ENCODE data around the gene SLC33A1.
"Not testable (repeated sequence)": the region's sequence is repeated elsewhere in the genome, so short reads cannot be mapped to it uniquely, and the experiment has no call there.

SLC33A1 gene

DNA sequence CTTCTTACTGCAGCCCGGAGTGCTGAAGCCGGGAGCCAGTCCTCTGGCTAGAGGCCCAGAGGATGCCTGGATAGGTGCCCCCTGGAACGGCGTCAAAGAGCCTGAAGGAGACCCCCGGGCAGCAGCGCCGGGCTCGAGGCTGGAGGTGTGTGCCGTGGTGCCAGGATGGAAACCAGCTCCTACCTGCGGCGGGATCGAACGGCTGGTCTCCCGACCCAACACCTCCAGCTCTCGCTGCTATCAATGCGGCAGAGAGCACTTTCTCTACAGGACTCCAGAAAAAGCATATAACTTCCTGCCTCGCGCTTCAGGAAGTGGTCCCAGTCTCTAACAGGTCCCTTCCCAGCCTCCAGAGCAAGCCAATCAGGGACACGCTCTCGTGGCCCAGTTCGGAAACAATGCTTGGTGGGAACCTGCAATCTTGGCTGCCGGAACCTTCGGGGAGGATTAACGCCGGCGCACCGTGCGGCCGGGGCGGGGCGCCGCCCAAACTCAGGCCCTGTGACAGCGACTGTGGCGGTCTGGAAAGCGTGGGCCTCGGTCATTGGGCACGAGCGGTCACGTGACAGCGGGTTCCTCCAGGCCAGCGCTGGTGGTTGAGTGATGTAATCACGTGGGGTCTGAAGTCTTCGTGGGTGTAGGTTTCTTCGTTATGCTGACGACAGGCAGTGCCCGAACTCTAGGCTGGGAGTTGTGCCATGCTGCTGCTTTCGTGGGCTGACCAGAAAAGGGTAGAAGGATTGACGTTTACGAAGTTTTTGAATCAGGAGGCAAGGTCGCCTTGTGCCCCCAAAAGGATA is at the start of gene SLC33A1:
TSS of gene SLC33A1 (minus strand) at position 287 of the 800 bp plus-strand sequence. CDS start 430 bp downstream, outside the sequence.
- DNase-seq (ENCODE audit: low spot score): peak; percentile 98

DNA sequence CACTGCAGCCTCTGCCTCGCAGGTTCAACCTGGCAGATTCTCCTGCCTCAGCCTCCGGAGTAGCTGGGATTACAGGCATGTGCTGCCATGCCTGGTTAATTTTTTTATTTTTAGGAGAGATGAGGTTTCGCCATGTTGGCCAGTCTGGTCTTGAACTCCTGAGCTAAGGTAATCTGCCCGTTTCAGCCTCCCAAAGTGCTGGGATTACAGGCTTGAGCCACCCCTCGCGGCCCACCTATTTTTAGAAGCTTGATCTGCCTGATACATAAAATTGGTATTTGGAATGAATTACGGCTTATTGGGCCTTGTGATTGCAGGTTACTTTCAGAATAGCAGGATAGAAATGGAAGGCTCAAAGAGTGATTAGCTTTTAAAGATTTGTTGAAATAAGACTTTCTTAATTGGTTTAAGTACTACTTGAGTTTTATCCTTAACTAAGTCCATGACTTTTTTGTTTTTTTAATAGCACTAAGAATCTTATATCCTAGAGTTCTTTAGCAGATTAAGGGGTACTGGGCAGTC is 41.2 kb upstream of the SLC33A1 start:
- peak; percentile 48 for DNase-seq (ENCODE audit: low spot score)

DNA sequence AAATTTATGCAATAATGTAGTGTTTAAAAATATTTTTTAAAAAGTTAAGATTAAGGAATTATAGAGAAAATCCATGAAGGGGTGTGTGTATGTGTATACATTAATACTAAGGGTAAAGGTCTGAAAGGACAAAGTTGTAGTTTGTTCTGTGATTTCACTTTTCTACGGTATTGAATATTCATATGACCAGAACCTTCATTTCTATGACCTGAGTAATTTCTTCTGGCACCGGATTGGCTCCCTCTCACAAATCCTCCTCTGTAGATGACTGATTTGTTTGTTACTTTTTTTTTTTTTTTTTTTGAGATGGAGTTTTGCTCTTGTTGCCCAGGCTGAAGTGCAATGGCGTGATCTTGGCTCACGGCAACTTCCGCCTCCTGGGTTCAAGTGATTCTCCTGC is 37.1 kb upstream of the SLC33A1 start:
- no peak for DNase-seq (ENCODE audit: low spot score)

DNA sequence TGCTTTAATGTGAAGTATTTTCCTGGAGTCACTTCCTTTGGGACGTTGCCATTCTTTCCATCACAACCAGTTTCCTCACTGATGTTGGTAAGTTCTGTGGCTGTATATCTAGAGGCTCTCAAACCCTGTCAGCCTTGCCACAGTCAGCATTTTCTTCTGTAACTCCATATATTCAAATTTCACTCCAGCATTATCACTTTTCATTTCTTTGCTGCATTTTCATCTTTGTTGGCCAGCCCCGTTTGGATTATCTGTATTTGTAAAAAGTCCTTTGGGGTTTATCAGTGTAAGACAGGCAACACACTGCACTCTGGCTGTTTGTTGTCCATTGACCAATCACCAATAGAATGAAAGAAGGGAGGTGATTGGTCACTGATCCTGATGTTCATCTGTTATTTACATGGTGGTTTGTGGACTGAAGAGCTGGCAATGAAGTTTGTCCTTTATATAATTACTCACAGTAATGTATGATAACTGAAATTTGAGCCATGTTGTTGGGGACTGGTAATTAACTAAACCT is 36.5 kb upstream of the SLC33A1 start:
- no peak for DNase-seq (ENCODE audit: low spot score)

DNA sequence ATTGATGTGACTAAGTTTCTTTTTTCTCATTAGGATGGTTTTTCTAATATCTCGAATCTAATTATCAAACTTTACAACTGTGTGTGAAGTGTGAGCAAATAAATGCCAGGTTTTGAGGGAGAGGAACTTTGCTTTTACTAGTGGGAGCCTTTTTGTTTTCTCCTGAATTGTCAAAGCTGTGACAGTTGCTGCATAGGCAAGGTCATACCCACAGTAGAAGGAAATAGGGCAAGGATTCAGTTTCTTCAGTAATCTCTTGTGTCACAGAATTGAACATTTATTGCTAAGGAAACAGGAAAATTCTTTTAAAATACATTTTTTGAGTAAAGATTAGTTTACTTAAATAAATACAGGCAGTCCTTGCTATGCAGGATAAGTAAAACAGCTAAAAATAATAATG is 35.7 kb upstream of the SLC33A1 start:
- no peak for DNase-seq (ENCODE audit: low spot score)

DNA sequence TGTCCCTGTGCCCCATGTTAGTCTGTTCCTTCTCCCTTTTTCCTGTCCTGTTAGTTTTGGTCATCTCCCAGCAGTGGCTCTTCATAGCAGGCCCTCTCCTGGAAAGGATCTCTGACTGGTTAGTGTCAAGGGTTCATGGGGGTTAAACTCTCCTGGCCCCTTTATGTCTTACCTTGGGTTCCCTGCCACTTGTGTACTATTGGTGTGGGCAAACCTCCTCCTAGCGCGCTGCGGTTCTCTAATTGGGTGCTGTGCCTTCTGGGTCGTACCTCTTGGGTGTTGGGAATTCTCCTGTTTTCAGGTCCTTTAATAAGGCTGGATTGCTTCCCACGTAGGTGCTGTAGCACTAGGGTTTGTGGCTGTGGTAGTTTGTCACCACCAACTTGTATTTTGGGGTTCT is 35.0 kb upstream of the SLC33A1 start:
- no peak for DNase-seq (ENCODE audit: low spot score)

DNA sequence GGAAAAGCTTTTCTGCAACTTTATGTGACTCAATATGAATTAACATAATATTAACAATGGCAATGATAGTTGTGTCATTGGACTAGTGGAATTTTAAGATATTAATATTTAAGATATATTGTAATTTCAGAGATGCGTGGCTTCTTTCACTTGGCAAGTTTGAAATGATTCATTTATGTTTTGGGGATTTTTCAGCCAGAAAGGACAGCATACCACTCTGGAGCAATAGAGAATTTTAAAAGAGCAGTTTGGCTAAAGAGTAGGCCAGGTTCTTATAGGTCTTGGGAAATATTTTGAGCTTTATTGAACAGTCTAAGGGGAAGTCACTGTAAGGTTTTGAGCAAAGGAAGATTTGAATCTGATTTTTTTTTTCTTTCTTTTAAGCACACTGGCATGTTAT is 32.7 kb upstream of the SLC33A1 start:
- no peak for DNase-seq (ENCODE audit: low spot score)

DNA sequence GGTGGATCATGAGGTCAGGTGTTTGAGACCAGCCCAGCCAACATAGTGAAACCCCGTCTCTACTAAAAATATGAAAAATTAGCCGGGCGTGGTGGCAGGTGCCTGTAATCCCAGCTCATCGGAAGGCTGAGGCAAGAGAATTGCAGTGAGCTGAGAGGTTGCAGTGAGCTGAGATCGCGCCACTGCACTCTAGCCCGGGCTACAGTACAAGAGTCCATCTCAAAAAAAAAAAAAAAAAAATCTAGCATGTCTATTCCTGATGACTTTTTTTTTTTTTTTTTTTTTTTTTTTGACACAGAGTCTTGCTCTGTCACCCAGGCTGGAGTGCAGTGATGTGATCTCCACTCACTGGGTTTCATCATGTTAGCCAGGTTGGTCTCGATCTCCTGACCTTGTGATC is 32.1 kb upstream of the SLC33A1 start:
- DNase-seq (ENCODE audit: low spot score): not testable (repeated sequence)

DNA sequence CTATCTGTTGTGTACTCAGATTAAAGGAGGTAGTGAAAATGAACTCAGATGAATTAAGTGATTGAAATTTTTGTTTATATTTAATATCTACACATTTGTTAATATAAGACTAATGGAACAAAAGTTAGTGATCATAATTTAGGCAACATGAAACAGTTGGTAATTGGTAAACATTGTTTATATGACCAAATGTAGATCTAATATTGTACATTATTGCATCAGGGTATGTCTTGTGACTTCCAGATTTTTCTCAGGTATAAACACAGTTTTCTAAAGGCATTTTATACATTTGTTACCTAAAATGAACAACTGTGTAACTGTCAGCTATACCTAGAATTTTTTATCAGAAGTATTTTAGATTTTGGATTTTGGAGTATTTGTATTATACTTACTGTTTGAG is 31.1 kb upstream of the SLC33A1 start:
- no peak for DNase-seq (ENCODE audit: low spot score)

DNA sequence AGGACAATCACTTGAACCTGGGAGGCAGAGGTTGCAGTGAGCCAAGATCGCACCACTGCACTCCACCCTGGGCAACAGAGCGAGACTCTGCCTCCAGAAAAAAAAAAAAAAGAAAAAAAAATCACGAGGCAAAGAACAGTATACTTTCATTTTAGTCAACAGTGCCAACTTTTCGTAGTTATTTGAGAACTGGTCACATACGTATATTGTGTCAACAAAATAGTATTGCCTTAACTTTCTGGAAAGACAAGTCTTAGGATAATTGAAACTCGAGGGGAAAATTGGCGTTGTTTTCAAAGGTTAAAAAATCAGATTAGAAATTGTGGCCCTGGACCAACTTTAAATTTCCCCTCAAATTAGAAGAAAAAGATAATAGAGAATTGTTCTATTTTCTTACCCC is 30.1 kb upstream of the SLC33A1 start:
- no peak for DNase-seq (ENCODE audit: low spot score)

DNA sequence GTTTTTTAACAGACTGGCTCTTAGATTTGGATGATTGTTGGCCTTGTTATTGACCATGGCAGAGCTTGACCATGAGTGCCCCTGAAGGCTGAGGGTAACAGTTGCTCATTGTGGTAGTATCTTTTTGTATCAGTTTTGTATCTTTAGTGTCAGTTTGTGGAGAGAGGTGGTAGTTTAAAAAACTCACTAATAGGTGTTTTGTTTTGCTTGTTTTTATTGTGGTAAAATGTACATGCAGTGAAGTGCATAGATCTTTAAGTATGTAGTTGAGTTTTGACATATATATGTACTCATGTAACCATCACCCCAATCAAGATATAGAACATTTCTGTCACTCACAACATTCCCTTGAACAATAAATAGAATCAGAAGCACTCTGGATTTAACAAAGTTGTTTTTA is 26.1 kb upstream of the SLC33A1 start:
- DNase-seq (ENCODE audit: low spot score): no peak

DNA sequence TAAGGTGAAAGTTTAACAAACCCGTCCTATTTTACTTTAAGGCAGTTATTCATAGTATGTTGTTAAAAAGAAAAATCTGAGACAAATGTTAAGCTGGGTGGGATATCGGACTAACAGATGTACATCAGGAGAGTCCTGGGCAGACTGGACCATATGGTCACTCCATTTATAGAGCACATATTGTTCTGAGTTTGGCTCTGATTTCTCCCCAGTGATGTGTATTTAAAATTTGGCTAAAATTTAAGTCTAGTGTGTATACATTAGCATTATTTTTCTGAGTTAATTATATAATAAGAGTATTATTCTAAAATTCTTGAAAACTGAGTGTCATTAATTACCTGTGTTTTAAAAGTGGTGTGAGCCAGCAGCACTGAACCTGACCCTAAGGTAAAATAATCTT is 22.3 kb upstream of the SLC33A1 start:
- no peak for DNase-seq (ENCODE audit: low spot score)

DNA sequence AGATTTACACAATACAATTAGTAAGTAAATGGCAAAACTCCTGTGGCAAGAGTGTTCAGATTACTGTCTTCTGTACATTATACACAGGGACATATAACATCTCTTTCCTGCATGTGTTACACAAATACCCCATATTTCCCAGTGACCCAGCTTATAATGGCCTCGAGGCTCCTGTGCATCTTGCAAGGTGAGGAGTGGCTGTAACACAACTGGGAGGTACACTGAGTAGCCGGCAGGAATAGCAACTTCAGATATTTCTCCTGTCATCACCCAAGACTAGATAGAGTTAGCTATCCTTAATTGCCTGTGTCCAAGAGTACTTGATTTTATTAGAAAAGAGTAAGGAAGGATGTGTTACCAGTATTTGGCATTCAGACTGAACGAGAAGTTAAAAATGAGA is 21.8 kb upstream of the SLC33A1 start:
- no peak for DNase-seq (ENCODE audit: low spot score)

DNA sequence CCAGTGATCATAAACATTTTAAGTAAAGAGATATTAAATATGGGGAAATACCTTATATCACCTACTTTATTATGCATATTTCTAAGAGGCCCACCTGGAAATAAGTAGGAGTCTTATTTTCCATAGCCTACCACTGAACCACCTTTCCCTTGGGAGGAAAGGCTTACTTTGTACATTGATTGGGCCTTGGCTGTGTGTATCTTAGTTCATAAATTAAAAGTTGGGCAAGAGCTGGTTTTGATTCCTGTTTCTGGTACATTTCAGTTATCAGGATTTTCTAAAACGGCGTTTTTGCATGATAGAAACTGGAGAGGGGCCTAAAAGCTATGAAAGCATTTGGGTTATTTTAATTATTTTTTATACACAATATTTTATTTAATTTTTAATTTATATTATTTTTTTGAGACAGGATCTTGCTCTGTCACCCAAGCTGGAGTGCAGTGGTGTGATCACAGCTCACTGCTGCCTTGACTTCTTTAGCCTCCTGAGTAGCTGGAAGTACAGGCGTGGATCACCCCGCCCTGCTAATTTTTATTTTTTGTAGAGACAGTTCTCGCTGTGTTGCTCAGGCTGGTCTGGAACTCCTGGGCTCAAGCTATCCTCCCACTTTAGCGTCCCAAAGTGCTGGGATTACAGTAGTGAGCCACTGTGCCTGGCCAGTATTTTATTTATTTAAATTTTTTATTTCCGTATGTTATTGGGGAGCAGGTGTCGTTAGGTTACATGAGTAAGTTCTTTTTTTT is 18.8 kb upstream of the SLC33A1 start:
- DNase-seq (ENCODE audit: low spot score): no peak

DNA sequence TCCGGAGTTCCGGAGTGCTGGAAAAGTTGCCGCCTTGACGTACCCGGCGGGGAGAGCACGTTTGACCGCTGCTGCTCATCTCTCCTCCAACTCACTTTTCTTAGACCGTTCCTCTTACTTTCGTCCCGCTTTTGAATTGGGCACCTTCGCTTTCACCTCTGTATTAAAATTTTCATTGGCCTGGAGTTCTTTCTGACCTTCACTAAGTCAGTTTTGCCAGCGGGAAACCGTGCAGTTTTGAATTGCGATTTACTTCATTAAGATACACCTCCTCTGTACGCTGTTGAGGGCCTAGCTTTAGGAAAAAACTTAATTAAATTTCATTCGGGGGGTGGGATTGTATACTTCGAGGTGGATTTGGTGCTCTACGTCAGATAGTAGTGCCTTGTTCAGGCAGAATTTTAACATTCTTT is 17.5 kb upstream of the SLC33A1 start:
- no peak for DNase-seq (ENCODE audit: low spot score)

DNA sequence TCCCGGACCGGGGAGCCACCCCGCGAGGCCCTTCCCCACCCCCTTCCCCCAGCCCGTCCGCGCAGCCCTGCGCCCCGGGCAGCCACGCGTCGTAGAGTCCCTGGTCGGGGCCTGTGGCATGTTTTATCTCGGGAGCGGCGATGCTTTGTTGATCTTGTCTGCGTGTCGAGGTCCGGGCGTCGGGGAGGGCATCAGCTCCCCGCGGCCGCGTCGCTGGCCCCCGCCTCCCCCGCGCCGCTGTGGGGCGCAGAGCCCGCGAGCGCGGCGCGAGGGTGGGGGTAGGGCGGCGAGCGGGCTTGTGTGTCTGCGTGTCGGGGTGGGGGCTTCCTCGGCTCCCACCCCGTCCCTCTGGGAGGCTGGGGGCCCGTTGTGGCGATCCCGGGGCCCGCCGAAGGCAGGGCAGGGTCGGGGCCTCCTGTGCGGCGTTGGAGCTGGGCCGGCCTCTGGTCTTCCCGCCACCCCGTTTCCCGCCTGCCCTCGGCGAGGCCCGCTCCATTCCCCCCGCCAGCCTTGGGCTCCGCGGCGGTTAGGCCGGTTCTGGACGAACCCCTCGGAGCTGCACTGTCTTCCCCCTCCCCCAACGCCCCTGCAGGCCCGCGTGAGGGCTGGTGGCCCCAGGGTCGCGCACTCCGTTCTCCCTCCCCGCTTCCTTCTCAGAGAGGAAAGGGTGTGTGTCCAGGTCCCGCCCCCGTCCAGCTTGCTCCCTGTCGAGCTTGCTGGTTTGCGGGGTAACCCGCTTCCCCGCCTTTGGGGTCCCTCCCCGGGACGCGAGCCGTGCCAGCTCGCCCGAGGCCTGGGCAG is 16.9 kb upstream of the SLC33A1 start:
- peak; percentile 73 for DNase-seq (ENCODE audit: low spot score)

DNA sequence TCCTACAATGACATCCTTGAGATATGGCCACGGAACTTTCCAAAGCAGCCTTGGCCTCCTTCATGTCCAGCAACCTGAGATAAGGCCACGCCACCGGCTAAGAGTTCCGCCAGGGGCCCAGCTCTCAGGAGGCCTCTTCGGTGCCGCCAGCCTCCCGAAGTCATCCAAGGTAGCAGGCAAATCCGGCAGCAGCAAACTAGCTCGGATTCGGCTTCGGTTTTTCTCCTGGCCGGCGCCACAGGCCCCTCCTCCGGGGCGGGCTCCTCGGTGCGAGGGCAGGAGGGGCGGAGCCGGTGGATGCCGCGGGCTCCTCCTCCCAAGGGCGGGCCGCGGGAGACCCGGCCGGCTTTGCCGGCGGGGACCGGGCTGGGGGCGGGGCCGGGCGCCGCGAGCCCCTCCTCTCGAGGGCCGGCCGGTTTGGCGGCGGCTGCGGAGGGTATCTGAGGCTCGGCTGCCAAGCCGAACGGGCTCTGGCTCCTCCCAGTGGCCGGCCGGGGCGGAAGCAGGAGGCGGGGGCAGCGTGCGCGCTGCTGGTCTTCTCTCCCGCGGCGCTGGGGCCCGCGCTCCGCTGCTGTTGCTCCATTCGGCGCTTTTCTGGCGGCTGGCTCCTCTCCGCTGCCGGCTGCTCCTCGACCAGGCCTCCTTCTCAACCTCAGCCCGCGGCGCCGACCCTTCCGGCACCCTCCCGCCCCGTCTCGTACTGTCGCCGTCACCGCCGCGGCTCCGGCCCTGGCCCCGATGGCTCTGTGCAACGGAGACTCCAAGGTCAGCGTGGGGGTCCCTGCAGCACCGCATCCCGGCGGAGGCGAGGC is 16.1 kb upstream of the SLC33A1 start, which contains the start of gene GMPS:
TSS of gene GMPS (plus strand) at position 518 of the 812 bp plus-strand sequence. CDS start at position 739, 221 bp downstream.
- peak; percentile 98 for DNase-seq (ENCODE audit: low spot score)

DNA sequence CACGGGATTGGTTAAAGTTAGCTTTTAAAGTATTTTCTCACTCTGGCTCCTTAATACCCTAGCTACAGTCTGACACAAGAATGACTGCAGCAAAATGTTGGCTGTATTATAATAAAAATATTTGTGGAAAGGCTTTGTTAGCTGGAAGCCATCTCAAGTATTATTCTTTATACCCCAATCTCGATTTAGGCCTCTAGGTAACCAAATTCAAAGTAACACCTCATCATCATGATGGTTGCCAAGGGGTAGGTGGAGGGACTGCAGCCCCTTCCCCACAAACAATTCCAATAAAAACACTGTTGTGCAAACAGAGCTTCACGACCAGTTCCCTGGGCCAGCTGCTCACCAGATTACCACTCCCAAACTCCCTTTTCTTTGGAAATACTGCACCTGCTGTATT is 15.5 kb upstream of the SLC33A1 start:
- peak; percentile 38 for DNase-seq (ENCODE audit: low spot score)

DNA sequence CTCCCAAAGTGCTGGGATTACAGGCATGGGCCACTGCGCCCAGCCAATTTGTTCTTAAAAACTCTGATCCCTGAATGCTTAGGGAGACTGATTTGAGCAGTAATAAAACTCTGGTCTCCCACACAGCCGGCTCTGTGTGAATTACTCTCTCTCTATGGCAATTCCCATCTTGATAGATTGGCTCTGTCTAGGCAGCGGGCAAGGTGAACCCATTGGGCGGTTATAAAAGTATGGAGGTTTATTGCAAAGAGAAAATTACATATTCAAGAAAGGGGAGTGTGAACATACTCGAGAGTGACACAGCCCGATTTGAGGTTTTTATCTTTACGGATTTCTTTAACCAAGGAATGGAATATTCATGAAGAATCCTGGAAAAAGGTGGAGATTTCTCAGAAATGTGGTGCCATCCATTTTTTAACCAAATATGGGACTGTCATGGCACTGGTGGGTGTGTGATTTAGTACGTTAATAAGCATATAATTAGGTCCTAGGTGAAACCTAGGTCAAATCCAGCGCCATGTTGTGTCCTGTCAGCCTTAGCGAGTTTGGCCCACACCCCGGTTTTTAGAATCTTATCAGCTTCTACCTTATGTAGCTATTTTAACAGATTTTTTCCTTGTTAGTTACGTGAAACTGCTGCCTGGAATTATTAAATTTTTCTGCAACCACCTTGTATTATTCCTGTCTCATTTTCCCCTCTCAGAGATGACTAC is 9.0 kb upstream of the SLC33A1 start:
- no peak for DNase-seq (ENCODE audit: low spot score)

DNA sequence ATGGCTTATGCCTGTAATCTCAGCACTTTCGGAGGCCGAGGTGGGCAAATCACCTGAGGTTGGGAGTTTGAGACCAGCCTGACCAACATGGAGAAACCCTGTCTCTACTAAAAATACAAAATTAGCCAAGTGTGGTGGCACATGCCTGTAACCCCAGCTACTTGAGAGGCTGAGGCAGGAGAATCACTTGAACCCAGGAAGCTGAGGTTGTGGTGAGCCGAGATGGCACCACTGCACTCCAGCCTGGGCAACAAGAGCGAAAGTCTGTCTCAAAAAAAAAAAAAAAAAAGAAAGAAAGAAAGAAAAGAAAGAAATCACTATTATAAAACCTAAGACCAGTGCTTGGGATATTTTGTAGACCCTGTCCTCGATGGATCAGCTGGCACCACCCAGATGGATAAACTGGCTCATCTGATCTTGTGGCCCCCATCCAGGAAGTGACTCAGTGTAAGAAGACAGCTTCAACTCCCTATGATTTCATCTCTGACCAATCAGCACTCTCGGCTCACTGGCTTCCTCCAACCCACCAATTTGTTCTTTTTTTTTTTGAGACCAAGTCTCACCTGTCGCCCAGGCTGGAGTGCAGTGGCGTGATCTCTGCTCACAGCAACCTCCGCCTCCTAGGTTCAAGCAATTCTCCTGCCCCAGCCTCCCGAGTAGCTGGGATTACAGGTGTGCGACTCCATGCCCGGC is 8.2 kb upstream of the SLC33A1 start:
- DNase-seq (ENCODE audit: low spot score): not testable (repeated sequence)
